DMS53 (cell line): Measurements from ENCODE around the gene GRAMD4.

Experiments
- DNase-seq: peaks from one replicate; lab custom pipeline; 2025; lab: John Stamatoyannopoulos, UW

The GRAMD4 gene

GRCh38 chr22:46725096-46725495 is 104.9 kb downstream of the GRAMD4 start:
- no peak for DNase-seq

- DNase-seq, result no peak
These were observed 106.1 kb downstream of the GRAMD4 start for GRCh38 chr22:46726066-46726985.

GRCh38 chr22:46726986-46727317 is 106.8 kb downstream of the GRAMD4 start:
- no peak for DNase-seq

DNA sequence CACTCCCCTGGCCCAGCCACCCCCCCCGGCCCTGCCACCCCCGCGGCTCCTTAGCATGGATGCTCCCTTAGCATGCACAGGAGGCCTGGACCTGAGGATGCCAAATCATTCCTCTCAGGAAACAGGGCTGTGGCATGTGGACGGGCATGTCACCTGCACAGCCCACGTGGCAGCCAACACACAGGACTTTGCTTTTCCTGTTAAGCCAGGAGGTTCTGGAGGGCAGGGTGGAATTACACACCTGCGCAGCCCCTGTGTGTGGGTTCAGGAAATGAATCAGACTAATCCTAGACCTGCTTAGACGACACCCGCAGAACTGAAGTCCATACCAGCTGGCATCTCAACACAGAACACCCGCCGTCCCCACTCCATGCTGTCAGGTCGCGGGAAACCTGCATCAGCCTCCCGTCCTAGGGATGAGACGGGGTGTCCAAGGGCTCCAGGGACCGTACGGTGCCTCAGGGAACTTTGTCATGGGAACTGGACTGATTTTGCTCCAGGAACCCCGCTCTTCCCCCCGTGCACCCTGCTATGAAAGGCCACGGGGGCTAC is 107.7 kb downstream of the GRAMD4 start:
- no peak for DNase-seq

DNA sequence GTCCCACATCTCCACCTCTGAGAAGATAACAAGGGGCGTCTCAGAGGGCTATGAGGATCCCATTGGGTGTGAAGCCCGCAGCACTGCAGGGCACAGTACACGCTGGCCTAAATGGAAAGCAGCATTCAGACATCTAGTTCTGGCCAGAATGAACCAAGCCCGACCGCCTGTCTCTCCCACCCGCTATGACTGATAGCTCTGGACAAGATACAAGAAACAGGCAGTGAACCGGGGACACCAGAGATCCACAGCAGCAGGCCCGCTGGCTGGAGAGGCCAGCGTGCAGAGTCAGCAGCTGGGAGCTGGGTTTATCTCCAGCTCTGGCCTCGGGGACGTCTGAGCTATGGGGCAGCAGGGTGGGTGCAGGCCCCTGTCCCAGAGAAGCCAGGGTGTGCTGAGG is 108.3 kb downstream of the GRAMD4 start:
- DNase-seq, result no peak
